Testis (tissue), 3 donors: Measurements from ENCODE around the gene PLA2G4E. TPM values are rescaled to one million over a fixed set of nuclear protein-coding genes. Genes with fewer than 3 reads are reported as not detected.

Source experiments
- DNase-seq: peaks from one replicate; pipeline ENCODE4 v3.0.0-alpha.2; 2019
- H3K27ac ChIP-seq, 2 donors: fragments of 200-600 bp; sonication (generic); one replicate each; pipeline ENCODE4 v1.5.1; 2019
- H3K27me3 ChIP-seq: fragments of 200-600 bp; sonication (generic); one replicate; pipeline ENCODE4 v1.5.1; 2019
- H3K36me3 ChIP-seq: fragments of 200-600 bp; sonication (generic); one replicate; pipeline ENCODE4 v1.5.1; 2017; ENCODE audit warnings: low read depth; ENCODE audit errors: missing control alignments
- H3K4me1 ChIP-seq: fragments of 200-600 bp; sonication (generic); one replicate; pipeline ENCODE4 v1.5.1; 2019
- H3K4me3 ChIP-seq, 2 donors: fragments of 200-600 bp; sonication (generic); one replicate each; pipeline ENCODE4 v1.5.1; 2017 to 2019
- H3K9me3 ChIP-seq: fragments of 200-600 bp; sonication (generic); one replicate; pipeline ENCODE4 v1.5.1; 2017
- POLR2A ChIP-seq: fragments of 450-650 bp; IDR thresholded peaks from one replicate; pipeline ENCODE4 v1.6.1; 2017; ENCODE audit warnings: antibody characterized with exemption, mild to moderate bottlenecking, moderate library complexity
- WGBS, 2 donors: methylation state at CpG; one replicate each; pipeline ENCODE4 v1.1.5; 2018; 5-methylcytosine and 5-hydroxymethylcytosine counted together
- intact Hi-C: fragments of 100-400 bp; cut with DNase I; formaldehyde crosslinking; loops from one replicate; pipeline ENCODE4 v1.15.1; 2023; ENCODE audit warnings: low total_unique reads
- polyA plus RNA-seq: library from polyadenylated mRNA; stranded (reverse); fragments of 350-450 nt; fragmentation: Illumina TruSeq; extraction: RNeasy Lipid Tissue Mini Kit (QIAGEN cat#74804); gene quantifications from one replicate; pipeline ENCODE4 v1.2.3, GENCODE V29; 2014; ENCODE audit warnings: low read depth, low replicate concordance; ENCODE audit not compliant: insufficient read depth
- total RNA-seq, 2 donors: library from RNA; depleted of rRNA; stranded (reverse); fragments of >200 nt; gene quantifications; one replicate each; pipeline ENCODE4 v1.2.3, GENCODE V29; 2016
- TF ChIP-seq, protein P1 (sequence below), 3 experiments: fragments of 450-650 bp in 2 of 3; fragments of 200-600 bp in 1 of 3; sonication (generic) in 1 of 3; IDR thresholded peaks; one replicate each; pipeline ENCODE4 v1.5.1; 2016 to 2019; ENCODE audit warnings: antibody characterized with exemption in 3 of 3, mild to moderate bottlenecking in 2 of 3, moderate library complexity in 1 of 3

The PLA2G4E gene
- total and polyA plus RNA-seq, 3 donors from 2014 or later, result 0.31 to 0.71 (median 0.67) TPM

DNA sequence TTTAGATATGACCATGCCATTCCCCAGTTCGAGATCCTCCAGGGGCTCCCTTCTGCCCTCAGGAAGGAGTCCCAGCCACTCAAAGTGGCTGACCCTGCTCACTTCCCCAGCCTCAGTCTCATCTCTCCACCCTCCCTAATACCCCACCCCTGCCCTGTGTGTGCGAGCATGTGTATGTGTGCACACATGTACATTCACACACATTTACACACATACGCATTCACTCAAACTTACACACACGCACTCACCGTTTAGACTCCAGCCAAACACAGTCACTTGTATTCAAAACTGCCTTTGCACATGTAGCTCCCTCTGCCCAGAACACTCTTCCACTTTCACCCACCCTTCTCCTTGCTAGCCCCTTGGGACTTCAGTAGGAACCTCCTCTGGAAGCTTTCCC is 11.4 kb downstream of the PLA2G4E start:
- 89 to 94% methylated on average over 5 of the region's 5 CpGs for WGBS, 2 donors
- H3K27ac ChIP-seq, result no peak overlapping the region
- no peak for DNase-seq
- no peaks in the 10 kb centered on the region for H3K4me1 ChIP-seq
- no peaks in the 10 kb centered on the region for H3K27me3 ChIP-seq
- no peak overlapping the region for H3K4me3 ChIP-seq
- no peaks in the 10 kb centered on the region for H3K36me3 ChIP-seq
- H3K9me3 ChIP-seq, result no peaks in the 10 kb centered on the region
- TF ChIP-seq, protein P1, sequence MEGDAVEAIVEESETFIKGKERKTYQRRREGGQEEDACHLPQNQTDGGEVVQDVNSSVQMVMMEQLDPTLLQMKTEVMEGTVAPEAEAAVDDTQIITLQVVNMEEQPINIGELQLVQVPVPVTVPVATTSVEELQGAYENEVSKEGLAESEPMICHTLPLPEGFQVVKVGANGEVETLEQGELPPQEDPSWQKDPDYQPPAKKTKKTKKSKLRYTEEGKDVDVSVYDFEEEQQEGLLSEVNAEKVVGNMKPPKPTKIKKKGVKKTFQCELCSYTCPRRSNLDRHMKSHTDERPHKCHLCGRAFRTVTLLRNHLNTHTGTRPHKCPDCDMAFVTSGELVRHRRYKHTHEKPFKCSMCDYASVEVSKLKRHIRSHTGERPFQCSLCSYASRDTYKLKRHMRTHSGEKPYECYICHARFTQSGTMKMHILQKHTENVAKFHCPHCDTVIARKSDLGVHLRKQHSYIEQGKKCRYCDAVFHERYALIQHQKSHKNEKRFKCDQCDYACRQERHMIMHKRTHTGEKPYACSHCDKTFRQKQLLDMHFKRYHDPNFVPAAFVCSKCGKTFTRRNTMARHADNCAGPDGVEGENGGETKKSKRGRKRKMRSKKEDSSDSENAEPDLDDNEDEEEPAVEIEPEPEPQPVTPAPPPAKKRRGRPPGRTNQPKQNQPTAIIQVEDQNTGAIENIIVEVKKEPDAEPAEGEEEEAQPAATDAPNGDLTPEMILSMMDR (IDR thresholded peaks at IDR 0.05), result no peak
- no peak for TF ChIP-seq POLR2A
- intact Hi-C loops, result no loop called here

- no peaks in the 10 kb centered on the region for H3K9me3 ChIP-seq
- H3K27me3 ChIP-seq, result no peaks in the 10 kb centered on the region
- no peaks in the 10 kb centered on the region for H3K4me1 ChIP-seq
- intact Hi-C loops, result no loop called here
- TF ChIP-seq, protein P1 (IDR thresholded peaks at IDR 0.05), result no peak
- TF ChIP-seq POLR2A, result no peak
- DNase-seq, result no peak
- H3K27ac ChIP-seq, result no peak overlapping the region
- no peaks in the 10 kb centered on the region for H3K36me3 ChIP-seq
- no peak overlapping the region for H3K4me3 ChIP-seq
Observed at GRCh38 chr15:42009022-42009421, 11.8 kb downstream of the PLA2G4E start.

GRCh38 chr15:42007386-42007785 is 13.5 kb downstream of the PLA2G4E start:
- intact Hi-C loops, result no loop called here
- H3K36me3 ChIP-seq, result no peaks in the 10 kb centered on the region
- H3K27ac ChIP-seq, result no peak overlapping the region
- DNase-seq, result no peak
- no peaks in the 10 kb centered on the region for H3K27me3 ChIP-seq
- H3K9me3 ChIP-seq, result no peaks in the 10 kb centered on the region
- no peak overlapping the region for H3K4me3 ChIP-seq
- 89 to 94% methylated on average over 1 of the region's 1 CpG for WGBS, 2 donors
- TF ChIP-seq POLR2A, result no peak
- TF ChIP-seq, protein P1 (IDR thresholded peaks at IDR 0.05), result no peak
- H3K4me1 ChIP-seq, result no peaks in the 10 kb centered on the region

DNA sequence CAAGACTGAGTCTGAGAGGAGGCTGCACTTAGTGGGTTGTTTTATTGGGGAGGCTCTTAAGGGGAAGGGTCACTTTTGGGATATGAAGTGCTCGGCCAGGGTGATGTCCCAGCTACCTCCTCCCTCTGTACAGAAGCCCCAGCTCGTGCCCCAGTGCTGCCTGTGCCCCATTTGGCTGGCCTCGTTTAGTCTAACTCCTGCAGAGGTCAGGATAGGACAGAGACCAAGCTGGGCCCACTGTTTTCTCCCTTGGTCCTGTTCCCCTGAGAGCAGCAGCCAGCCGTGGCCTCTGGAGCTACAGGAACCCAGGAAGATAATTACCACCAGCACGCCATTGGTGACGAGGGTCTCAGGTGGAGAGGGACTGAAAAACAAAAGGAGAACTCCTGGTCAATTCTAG is 18.5 kb downstream of the PLA2G4E start:
- Histone ChIP-seq H3K4me3 (no peak overlapping the region), H3K4me1 (no peaks in the 10 kb centered on the region), H3K9me3 (no peaks in the 10 kb centered on the region), H3K27ac (no peak overlapping the region), H3K36me3 (no peaks in the 10 kb centered on the region), H3K27me3 (no peaks in the 10 kb centered on the region)
- no peak for DNase-seq
- intact Hi-C loops, result no loop called here
- 87 to 90% methylated on average over 6 of the region's 6 CpGs for WGBS, 2 donors
- no peak for TF ChIP-seq POLR2A
- TF ChIP-seq, protein P1 (IDR thresholded peaks at IDR 0.05), result no peak

DNA sequence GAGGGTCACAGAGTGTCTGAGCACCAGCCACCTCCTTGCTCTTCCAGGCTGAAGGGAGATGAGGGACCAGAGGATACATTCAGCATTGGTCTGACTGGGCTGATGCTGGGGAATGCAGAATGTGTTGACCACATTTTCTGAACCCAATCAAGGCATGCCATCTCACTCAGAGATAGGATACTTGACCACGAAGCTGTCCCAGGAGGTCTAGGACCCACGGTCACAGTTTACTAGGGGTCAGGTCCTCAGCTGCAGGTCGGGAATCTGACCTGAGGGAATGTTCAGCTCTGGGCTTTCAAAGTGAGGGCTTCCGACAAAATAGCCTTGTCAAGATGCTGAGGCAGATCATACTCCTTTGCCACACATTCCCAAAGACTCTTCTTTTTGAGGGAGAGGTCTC is 19.6 kb downstream of the PLA2G4E start:
- DNase-seq, result no peak
- Histone ChIP-seq H3K4me3 (no peak overlapping the region), H3K27me3 (no peaks in the 10 kb centered on the region), H3K9me3 (no peaks in the 10 kb centered on the region), H3K27ac (no peak overlapping the region), H3K36me3 (no peaks in the 10 kb centered on the region), H3K4me1 (no peaks in the 10 kb centered on the region)
- TF ChIP-seq POLR2A, result no peak
- 80 to 83% methylated on average over 3 to 4 of the region's 4 CpGs for WGBS, 2 donors
- intact Hi-C loops, result no loop called here
